ENCODE results near the gene SCRG1.
A peak's percentile ranks its signal among the peaks of the same experiment; 100 is the strongest.

The SCRG1 gene

GRCh38 chr4:173382349-173382748 lies 16.6 kb downstream of the SCRG1 start:
- no peak for DNase-seq (ENCODE audit: low spot score)
- no peak for TF ChIP-seq CTCF (IDR thresholded peaks at IDR 0.05; ENCODE audit: borderline replicate concordance, control extremely low read depth, extremely low read depth, insufficient read depth, missing control alignments)
- in situ Hi-C loops (cut with MboI; ENCODE audit: low sequenced_read_pairs, unreplicated experiment) = no loop called here

- no peak for DNase-seq (ENCODE audit: low spot score)
- TF ChIP-seq CTCF (IDR thresholded peaks at IDR 0.05; ENCODE audit: borderline replicate concordance, control extremely low read depth, extremely low read depth, insufficient read depth, missing control alignments) = no peak
- in situ Hi-C loops (cut with MboI; ENCODE audit: low sequenced_read_pairs, unreplicated experiment) = no loop called here
Measured at GRCh38 chr4:173381610-173382009, 17.3 kb downstream of the SCRG1 start.

GRCh38 chr4:173380987-173381386 lies 17.9 kb downstream of the SCRG1 start:
- in situ Hi-C loops (cut with MboI; ENCODE audit: low sequenced_read_pairs, unreplicated experiment) = no loop called here
- DNase-seq (ENCODE audit: low spot score) = no peak
- no peak for TF ChIP-seq CTCF (IDR thresholded peaks at IDR 0.05; ENCODE audit: borderline replicate concordance, control extremely low read depth, extremely low read depth, insufficient read depth, missing control alignments)

GRCh38 chr4:173379929-173380328 lies 19.0 kb downstream of the SCRG1 start:
- no peak for DNase-seq (ENCODE audit: low spot score)
- no peak for TF ChIP-seq CTCF (IDR thresholded peaks at IDR 0.05; ENCODE audit: borderline replicate concordance, control extremely low read depth, extremely low read depth, insufficient read depth, missing control alignments)
- in situ Hi-C loops (cut with MboI; ENCODE audit: low sequenced_read_pairs, unreplicated experiment) = no loop called here

GRCh38 chr4:173374588-173374987 lies 24.3 kb downstream of the SCRG1 start:
- no peak for DNase-seq (ENCODE audit: low spot score)
- in situ Hi-C loops (cut with MboI; ENCODE audit: low sequenced_read_pairs, unreplicated experiment) = no loop called here
- no peak for TF ChIP-seq CTCF (IDR thresholded peaks at IDR 0.05; ENCODE audit: borderline replicate concordance, control extremely low read depth, extremely low read depth, insufficient read depth, missing control alignments)

- no peak for TF ChIP-seq CTCF (IDR thresholded peaks at IDR 0.05; ENCODE audit: borderline replicate concordance, control extremely low read depth, extremely low read depth, insufficient read depth, missing control alignments)
- in situ Hi-C loops (cut with MboI; ENCODE audit: low sequenced_read_pairs, unreplicated experiment) = no loop called here
- peak; percentile 47 for DNase-seq (ENCODE audit: low spot score)
Measured at GRCh38 chr4:173371292-173372192, 27.4 kb downstream of the SCRG1 start.

All from GM13976 (cell line).